NCI-H1694 treated with DMSO at 0.1 percent for 48 hours (cell line): ENCODE results near the gene HSD3B2.

Source experiments
- DNase-seq: peaks from one replicate; lab custom pipeline; 2025; lab: John Stamatoyannopoulos, UW

The HSD3B2 gene

DNA sequence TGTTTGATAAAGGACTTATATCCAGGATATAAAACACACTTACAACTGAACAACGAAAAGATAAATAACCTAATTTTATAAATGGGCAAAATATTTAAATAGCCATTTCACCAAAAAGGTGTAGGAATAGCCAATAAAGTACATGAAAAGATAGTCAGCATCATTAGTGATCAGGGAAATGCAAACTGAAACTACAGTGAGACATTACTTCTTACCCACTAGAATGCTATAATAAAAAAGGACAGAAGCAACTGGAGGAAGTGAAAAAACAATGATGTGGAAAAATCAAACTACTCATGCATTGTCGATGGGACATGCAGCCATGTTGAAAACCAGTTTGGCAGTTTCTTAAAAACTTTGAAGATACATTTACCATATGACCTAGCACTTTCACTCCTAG, 48.6 kb downstream of the HSD3B2 start:
- no peak for DNase-seq

GRCh38 chr1:119466445-119466844, 51.5 kb downstream of the HSD3B2 start:
- no peak for DNase-seq

- no peak for DNase-seq
Measured at GRCh38 chr1:119467219-119467618, 52.3 kb downstream of the HSD3B2 start.

GRCh38 chr1:119467857-119468668, 53.1 kb downstream of the HSD3B2 start:
- no peak for DNase-seq

- DNase-seq: no peak
Measured at GRCh38 chr1:119469741-119470140, 54.8 kb downstream of the HSD3B2 start.

DNA sequence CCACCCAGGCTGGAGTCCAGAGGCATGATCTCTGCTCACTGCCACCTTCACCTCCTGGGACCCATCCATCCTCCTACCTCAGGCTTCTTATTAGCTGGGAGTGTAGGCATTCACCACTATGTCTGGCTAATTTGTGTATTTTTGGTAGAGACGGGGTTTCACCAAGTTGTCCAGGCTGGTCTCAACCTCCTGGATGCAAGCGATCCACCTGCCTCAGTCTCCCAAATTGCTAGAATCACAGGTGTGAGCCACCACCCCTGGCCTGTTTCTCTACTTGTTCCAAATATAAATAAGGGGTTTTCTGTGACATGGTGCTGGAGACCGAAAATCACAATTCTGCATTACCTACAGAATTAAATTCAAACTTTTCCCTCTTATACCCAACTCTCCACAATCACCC, 55.4 kb downstream of the HSD3B2 start:
- DNase-seq: no peak

- DNase-seq: no peak
Measured at GRCh38 chr1:119470958-119471357, 56.0 kb downstream of the HSD3B2 start.

DNA sequence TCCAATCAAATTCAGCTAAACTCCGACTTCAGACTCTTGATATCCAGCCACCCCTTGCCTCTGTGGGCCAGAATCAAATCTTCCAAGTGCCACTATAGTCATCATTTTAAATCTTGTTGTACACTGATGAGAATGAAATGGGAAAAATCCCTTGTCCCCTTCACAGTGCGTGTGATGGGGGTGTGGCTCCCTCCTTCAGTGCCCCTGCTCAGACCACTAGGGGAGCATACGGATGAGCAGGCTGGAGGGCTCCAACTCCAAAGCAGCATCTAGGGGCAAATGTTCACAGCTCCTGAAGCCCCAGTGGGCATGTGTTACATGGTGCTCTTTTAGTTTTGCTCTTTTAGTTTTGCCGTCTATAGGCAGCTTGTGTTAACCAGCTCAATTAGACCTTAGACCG, 56.6 kb downstream of the HSD3B2 start:
- no peak for DNase-seq

DNA sequence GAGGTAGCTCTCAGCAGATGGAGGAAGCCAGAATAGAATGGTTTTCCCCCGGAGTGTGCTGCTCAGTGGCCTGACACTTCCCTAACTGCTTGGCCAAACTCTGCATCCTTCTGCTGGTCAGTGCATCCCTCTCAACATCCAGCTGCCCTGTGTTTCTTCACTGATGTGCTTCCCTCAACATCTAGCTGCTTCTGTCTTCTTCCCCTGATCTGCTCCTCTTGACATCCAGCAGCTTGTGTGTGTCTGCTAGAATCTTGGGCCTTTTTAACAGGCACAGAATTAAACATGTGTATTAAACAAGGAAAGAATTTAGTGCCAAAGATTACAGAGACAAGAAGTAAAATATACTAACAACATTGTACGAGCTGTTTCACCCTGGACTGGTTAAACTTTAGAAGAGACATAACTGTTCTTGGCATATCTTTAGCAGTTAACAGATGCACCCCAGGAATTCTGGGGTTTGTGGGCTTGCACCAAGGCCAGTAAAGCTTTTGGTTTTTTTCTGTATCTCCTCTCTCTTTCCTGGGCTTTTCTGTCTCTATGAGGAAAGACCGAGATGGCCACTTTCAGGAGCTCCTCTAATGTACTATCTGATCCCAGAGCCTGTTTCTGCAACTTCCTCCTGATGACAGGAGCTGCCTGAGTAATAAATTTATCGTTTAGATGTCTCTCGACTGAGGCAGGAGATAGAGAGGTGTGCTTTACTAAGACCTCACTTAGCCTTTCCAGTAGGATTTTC, 57.3 kb downstream of the HSD3B2 start:
- no peak for DNase-seq
